ENCODE data around the gene MSTN.

GRCh38 chr2:190110131-190110530, 47.6 kb upstream of the MSTN start:
- TF ChIP-seq POLR2AphosphoS5 (IDR thresholded peaks at IDR 0.05) (no peak), CTCF (IDR thresholded peaks at IDR 0.05) (no peak)

Measured in prostate gland (tissue), 2 donors.